ENCODE data around the gene GRIK4.

DNA sequence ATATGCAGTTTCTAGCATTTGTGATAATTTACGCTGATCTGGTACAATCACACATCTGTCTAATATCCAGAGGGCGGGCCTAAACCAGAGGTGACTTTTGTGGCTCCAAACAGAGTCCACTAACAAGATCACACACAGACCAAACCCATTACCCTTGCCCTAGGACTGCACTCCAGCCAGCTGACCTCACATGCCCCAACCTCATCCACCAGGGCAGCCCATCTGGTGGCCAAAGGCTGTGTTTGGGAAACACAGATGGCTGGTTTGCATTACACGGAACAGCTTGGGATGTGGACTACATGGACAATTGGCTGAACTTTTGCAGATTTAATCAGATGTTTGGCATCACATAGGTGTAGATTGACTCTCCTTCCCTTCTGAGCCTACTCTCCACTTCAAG lies 228.2 kb downstream of the GRIK4 start:
- TF ChIP-seq, protein P1, sequence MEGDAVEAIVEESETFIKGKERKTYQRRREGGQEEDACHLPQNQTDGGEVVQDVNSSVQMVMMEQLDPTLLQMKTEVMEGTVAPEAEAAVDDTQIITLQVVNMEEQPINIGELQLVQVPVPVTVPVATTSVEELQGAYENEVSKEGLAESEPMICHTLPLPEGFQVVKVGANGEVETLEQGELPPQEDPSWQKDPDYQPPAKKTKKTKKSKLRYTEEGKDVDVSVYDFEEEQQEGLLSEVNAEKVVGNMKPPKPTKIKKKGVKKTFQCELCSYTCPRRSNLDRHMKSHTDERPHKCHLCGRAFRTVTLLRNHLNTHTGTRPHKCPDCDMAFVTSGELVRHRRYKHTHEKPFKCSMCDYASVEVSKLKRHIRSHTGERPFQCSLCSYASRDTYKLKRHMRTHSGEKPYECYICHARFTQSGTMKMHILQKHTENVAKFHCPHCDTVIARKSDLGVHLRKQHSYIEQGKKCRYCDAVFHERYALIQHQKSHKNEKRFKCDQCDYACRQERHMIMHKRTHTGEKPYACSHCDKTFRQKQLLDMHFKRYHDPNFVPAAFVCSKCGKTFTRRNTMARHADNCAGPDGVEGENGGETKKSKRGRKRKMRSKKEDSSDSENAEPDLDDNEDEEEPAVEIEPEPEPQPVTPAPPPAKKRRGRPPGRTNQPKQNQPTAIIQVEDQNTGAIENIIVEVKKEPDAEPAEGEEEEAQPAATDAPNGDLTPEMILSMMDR (IDR thresholded peaks at IDR 0.05) = no peak
- no peak for TF ChIP-seq POLR2A (IDR thresholded peaks at IDR 0.05)
